Peyer's patch (tissue), 4 donors: ENCODE measurements around the gene ARHGEF12.

Source experiments
- CTCF ChIP-seq, 6 experiments: fragments of 450-650 bp in 4 of 6; fragments of 200-600 bp in 2 of 6; sonication (generic) in 1 of 6; IDR thresholded peaks; one replicate each; pipeline ENCODE4 v1.5.1; 2017 to 2019; ENCODE audit warnings: antibody characterized with exemption in 6 of 6, mild to moderate bottlenecking in 3 of 6, moderate library complexity in 1 of 6
- POLR2A ChIP-seq, 2 donors: fragments of 450-650 bp; IDR thresholded peaks; one replicate each; pipeline ENCODE4 v1.5.1; 2017; ENCODE audit warnings: antibody characterized with exemption in 2 of 2, mild to moderate bottlenecking in 2 of 2, moderate library complexity in 2 of 2

- TF ChIP-seq CTCF (IDR thresholded peaks at IDR 0.05) = no peak
- TF ChIP-seq POLR2A (IDR thresholded peaks at IDR 0.05) = no peak
These were observed 119.3 kb downstream of the ARHGEF12 start for GRCh38 chr11:120455487-120455886.
